ENCODE results near the gene TSPAN31. TPM values are rescaled to one million over a fixed set of nuclear protein-coding genes. Genes with fewer than 3 reads are reported as not detected.

TSPAN31 gene
- total RNA-seq, 1 donor from 2014 or later: 34.8 TPM

DNA sequence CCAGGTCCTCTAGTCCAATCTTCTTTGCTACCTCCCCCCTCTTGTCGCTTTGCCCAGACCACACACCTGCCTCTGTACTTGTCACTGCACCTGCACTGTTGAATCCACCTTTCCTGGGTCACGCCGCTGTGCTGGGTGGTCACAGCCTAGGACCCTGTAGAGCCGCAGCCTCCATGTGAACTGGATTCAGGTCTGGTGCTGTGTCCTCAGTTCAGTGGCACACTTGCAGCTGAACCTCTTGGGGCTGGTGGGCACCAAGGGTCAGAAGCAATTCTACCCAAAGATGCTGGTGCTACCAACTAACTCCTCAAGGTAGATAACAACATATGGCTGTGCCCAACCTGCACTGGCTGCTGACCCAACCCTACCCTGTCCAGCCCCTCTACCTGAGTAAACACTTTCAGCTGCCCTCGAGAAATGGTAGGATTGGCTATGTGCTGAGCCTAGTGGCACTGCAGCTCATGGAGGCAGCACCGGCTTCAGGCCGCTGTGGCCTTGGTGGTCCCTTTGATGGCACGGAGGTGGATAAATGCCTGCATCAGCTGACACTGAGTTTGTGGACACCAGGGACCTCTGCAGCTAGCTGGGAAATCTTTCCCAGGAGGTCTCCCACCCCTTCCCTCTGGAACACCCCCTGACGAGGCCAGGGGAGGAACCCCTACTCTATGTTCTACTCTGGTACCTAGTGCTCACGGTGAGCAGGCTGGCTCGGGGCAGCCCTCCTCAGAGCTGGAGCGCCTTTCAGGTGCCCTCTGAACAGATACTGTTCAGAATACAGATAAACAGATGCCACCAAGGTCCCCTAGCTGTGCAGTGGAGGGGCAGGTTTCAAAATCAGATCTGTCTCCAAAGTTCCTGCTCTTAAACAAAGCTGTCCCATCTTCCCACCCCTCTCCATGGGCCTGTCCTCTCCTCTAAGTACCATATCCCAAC lies 20.6 kb upstream of the TSPAN31 start:
- Mint-ChIP-seq H3K27ac (peak overlapping the region; percentile 61), H3K9me3 (no peaks in the 10 kb centered on the region), H3K4me3 (peak overlapping the region; percentile 62), H3K27me3 (peaks cover 57% of the 10 kb centered on the region), H3K36me3 (peaks cover 12% of the 10 kb centered on the region), H3K4me1 (ENCODE audit: unreplicated experiment) (no peaks in the 10 kb centered on the region)
- DNase-seq (ENCODE audit: extremely low spot score, unreplicated experiment): peak; percentile 60
- TF ChIP-seq, protein P1, sequence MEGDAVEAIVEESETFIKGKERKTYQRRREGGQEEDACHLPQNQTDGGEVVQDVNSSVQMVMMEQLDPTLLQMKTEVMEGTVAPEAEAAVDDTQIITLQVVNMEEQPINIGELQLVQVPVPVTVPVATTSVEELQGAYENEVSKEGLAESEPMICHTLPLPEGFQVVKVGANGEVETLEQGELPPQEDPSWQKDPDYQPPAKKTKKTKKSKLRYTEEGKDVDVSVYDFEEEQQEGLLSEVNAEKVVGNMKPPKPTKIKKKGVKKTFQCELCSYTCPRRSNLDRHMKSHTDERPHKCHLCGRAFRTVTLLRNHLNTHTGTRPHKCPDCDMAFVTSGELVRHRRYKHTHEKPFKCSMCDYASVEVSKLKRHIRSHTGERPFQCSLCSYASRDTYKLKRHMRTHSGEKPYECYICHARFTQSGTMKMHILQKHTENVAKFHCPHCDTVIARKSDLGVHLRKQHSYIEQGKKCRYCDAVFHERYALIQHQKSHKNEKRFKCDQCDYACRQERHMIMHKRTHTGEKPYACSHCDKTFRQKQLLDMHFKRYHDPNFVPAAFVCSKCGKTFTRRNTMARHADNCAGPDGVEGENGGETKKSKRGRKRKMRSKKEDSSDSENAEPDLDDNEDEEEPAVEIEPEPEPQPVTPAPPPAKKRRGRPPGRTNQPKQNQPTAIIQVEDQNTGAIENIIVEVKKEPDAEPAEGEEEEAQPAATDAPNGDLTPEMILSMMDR (conservative IDR thresholded peaks at IDR 0.05): no peak

DNA sequence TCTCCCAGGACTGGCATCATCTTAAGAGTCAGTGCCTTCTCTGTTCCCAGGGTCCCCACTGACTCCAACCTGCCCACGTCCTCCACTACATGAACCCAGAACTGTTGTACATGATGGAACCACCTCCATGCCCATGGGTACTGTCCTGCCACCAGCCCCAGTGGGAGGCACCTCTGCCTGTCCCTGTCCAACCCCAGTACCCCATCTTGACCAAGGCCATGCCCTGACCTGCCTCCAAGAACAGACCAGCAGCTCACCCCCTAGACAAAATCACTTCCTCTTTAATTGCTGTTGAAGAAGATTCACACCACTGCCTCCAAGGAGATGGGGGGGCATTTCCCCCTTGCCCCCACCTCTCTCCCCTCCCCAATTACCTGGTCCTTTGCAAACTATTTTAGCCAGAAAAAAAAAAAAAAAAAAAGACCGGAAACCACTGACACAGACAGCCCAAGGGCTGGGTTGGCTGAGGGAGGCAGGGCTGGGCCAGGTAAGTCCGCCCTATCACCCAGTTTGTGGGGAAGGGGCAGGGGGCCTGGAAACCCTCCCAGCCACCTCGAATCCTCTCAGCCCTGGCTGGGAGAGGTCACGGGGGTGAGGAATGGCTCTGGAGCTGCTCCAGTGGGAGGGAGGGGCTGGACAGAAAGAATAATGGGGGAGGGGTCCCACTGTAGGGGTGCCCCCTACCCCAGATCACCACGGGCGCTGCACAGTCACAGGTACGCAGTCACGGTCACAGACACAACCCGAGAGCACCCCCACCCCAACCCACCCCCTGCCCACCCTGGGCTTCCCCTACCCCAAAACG lies 19.7 kb upstream of the TSPAN31 start:
- Mint-ChIP-seq H3K4me3 (peak overlapping the region; percentile 62), H3K27ac (peak overlapping the region; percentile 61)
- TF ChIP-seq, protein P1 (conservative IDR thresholded peaks at IDR 0.05): no peak

DNA sequence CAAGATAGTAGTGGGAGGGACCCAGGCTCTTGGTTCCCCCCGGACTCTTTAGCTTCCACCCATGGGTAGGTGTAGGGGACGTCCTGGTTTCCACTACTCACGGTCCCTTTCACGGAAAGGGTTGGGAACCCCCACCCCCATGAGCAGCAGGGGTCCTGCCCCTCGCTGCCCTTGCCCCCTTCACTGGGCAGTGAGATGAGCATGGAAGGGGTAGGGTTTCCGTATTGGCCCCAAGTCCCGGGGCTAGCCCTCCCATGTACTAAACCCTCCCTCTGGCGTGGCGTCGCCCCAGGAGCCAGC lies 19.0 kb upstream of the TSPAN31 start:
- DNase-seq (ENCODE audit: extremely low spot score, unreplicated experiment): no peak
- Mint-ChIP-seq H3K27ac (peak overlapping the region; percentile 84), H3K4me1 (ENCODE audit: unreplicated experiment) (no peaks in the 10 kb centered on the region), H3K9me3 (no peaks in the 10 kb centered on the region), H3K27me3 (peaks cover 72% of the 10 kb centered on the region), H3K36me3 (peaks cover 7% of the 10 kb centered on the region), H3K4me3 (peak overlapping the region; percentile 94)
- TF ChIP-seq, protein P1 (conservative IDR thresholded peaks at IDR 0.05): no peak

More for the DNA sequence above, 19.7 kb upstream of the TSPAN31 start:
- peaks cover 7% of the 10 kb centered on the region for H3K36me3 Mint-ChIP-seq
- no peaks in the 10 kb centered on the region for H3K4me1 Mint-ChIP-seq (ENCODE audit: unreplicated experiment)
- peaks cover 66% of the 10 kb centered on the region for H3K27me3 Mint-ChIP-seq
- H3K9me3 Mint-ChIP-seq: no peaks in the 10 kb centered on the region
- DNase-seq (ENCODE audit: extremely low spot score, unreplicated experiment): peak; percentile 37

DNA sequence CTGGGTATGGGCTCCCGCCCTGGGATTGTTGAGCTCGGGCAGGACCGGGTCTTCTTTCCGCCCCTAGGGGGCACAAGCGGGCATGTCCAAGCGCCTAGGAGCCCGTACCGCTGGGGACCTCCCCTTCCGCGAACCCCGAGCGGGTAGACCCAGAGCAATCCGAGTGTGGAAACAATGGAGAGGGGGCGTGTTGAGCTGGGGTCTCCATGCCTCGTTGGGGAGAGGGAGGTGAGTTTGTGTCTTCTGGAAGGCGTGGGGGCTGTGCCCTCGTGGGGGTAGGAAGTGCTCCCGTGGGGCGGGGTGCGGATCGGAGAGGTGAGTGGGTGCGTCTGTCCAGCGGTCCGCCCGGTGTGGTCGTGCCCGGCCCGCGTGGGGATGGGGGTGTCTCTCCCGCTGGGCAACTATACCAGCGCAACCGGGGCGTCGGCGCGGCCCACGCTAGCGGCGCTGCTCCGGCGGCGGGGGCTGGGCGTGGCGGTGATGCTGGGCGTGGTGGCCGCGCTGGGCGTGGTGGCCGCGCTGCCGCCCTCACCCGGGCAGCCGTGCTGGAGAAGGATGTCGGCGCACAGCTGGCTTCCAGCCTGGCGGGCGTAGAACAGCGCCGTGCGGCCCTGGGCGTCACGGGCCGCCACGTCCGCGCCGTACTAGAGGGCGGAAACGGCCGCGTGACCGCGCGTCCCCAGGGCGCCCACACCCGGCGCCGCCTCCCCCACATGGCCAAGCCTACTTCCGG lies 18.5 kb upstream of the TSPAN31 start:
- TF ChIP-seq, protein P1 (conservative IDR thresholded peaks at IDR 0.05): peak; percentile 80
- H3K4me3 Mint-ChIP-seq: peak overlapping the region; percentile 94
- H3K27ac Mint-ChIP-seq: peak overlapping the region; percentile 84
- no peaks in the 10 kb centered on the region for H3K9me3 Mint-ChIP-seq
- DNase-seq (ENCODE audit: extremely low spot score, unreplicated experiment): peak; percentile 83
- H3K36me3 Mint-ChIP-seq: peaks cover 7% of the 10 kb centered on the region
- peaks cover 77% of the 10 kb centered on the region for H3K27me3 Mint-ChIP-seq
- no peaks in the 10 kb centered on the region for H3K4me1 Mint-ChIP-seq (ENCODE audit: unreplicated experiment)
